IPS-NIHi7 (cell line): ENCODE results near the gene SH3BP2.
"Not testable (repeated sequence)": the region's sequence is repeated elsewhere in the genome, so short reads cannot be mapped to it uniquely, and the experiment has no call there.

ENCODE experiments used
- DNase-seq: peaks from one replicate; pipeline ENCODE4 v3.0.0; 2012; ENCODE audit warnings: mixed read lengths; ENCODE audit errors: extremely low spot score

The SH3BP2 gene

GRCh38 chr4:2762486-2763370 lies 30.2 kb upstream of the SH3BP2 start:
- DNase-seq: not testable (repeated sequence)

- no peak for DNase-seq
These were observed 29.3 kb upstream of the SH3BP2 start for GRCh38 chr4:2763511-2763967.

- no peak for DNase-seq
These were observed 26.9 kb upstream of the SH3BP2 start for GRCh38 chr4:2765832-2766526.

- DNase-seq: no peak
These were observed 25.7 kb upstream of the SH3BP2 start for GRCh38 chr4:2767046-2767704.

GRCh38 chr4:2767705-2768074 lies 25.2 kb upstream of the SH3BP2 start:
- no peak for DNase-seq

- no peak for DNase-seq
These were observed 24.8 kb upstream of the SH3BP2 start for GRCh38 chr4:2768124-2768523.

- DNase-seq: no peak
These were observed 24.0 kb upstream of the SH3BP2 start for GRCh38 chr4:2768921-2769336.

GRCh38 chr4:2771264-2771663 lies 21.6 kb upstream of the SH3BP2 start:
- no peak for DNase-seq

GRCh38 chr4:2780643-2781042 lies 12.2 kb upstream of the SH3BP2 start:
- DNase-seq: not testable (repeated sequence)

GRCh38 chr4:2781911-2782310 lies 11.0 kb upstream of the SH3BP2 start:
- DNase-seq: no peak

- DNase-seq: no peak
These were observed 9.1 kb upstream of the SH3BP2 start for GRCh38 chr4:2783790-2784189.

GRCh38 chr4:2785613-2786012 lies 7.3 kb upstream of the SH3BP2 start:
- DNase-seq: no peak

GRCh38 chr4:2786152-2786671 lies 6.7 kb upstream of the SH3BP2 start:
- DNase-seq: no peak

GRCh38 chr4:2786794-2787229 lies 6.1 kb upstream of the SH3BP2 start:
- no peak for DNase-seq

- no peak for DNase-seq
These were observed 5.4 kb upstream of the SH3BP2 start for GRCh38 chr4:2787230-2788100.

- DNase-seq: no peak
These were observed 4.8 kb upstream of the SH3BP2 start for GRCh38 chr4:2788101-2788500.

- DNase-seq: no peak
These were observed 4.3 kb upstream of the SH3BP2 start for GRCh38 chr4:2788532-2789103.

- no peak for DNase-seq
These were observed 3.5 kb upstream of the SH3BP2 start for GRCh38 chr4:2789351-2789750.

GRCh38 chr4:2789793-2790582 lies 2.9 kb upstream of the SH3BP2 start:
- DNase-seq: no peak
